Peyer's patch (tissue), 4 donors: ENCODE measurements around the gene HMOX2.

ENCODE experiments used
- POLR2A ChIP-seq, 2 donors: fragments of 450-650 bp; IDR thresholded peaks; one replicate each; pipeline ENCODE4 v1.5.1; 2017; ENCODE audit warnings: antibody characterized with exemption in 2 of 2, mild to moderate bottlenecking in 2 of 2, moderate library complexity in 2 of 2
- TF ChIP-seq, protein P1 (sequence below), 6 experiments: fragments of 450-650 bp in 4 of 6; fragments of 200-600 bp in 2 of 6; sonication (generic) in 1 of 6; IDR thresholded peaks; one replicate each; pipeline ENCODE4 v1.5.1; 2017 to 2019; ENCODE audit warnings: antibody characterized with exemption in 6 of 6, mild to moderate bottlenecking in 3 of 6, moderate library complexity in 1 of 6

DNA sequence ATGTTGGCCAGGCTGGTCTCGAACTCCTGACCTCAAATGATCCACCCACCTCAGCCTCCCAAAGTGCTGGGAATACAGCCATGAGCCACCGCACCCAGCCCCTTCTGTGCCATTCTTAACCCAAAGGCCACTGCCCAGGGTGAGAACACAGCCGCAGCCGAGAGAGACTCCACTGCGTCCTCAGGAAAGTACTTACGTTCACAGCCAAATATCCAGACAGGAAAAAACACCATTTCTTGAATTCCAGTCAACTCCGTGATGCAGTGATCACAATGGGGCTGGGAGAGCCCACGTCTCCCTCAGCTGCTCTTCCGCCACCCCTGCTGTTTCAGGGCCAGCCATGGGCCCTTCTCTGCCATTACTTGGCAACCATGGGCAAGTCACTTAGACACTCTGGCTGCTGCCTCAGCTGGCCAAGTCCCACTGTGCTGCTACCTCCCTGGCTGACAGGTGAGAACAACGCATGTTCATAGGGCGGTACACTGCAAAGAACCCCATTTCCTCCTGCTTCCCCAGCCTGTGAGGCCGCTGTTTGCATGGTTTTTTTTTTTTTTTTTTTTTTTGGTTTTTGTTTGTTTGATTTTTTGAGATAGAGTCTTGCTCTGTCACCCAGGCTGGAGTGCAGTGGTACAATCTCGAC lies 58.1 kb downstream of the HMOX2 start:
- no peak for TF ChIP-seq POLR2A (IDR thresholded peaks at IDR 0.05)
- TF ChIP-seq, protein P1, sequence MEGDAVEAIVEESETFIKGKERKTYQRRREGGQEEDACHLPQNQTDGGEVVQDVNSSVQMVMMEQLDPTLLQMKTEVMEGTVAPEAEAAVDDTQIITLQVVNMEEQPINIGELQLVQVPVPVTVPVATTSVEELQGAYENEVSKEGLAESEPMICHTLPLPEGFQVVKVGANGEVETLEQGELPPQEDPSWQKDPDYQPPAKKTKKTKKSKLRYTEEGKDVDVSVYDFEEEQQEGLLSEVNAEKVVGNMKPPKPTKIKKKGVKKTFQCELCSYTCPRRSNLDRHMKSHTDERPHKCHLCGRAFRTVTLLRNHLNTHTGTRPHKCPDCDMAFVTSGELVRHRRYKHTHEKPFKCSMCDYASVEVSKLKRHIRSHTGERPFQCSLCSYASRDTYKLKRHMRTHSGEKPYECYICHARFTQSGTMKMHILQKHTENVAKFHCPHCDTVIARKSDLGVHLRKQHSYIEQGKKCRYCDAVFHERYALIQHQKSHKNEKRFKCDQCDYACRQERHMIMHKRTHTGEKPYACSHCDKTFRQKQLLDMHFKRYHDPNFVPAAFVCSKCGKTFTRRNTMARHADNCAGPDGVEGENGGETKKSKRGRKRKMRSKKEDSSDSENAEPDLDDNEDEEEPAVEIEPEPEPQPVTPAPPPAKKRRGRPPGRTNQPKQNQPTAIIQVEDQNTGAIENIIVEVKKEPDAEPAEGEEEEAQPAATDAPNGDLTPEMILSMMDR (IDR thresholded peaks at IDR 0.05), result no peak
